Inferior parietal cortex (tissue), 1 donor: ENCODE data around the gene SEMA4D.
A peak's percentile ranks its signal among the peaks of the same experiment; 100 is the strongest.

Experiments
- DNase-seq: peaks from one replicate; pipeline ENCODE4 v3.0.0-alpha.2; 2016; ENCODE audit errors: extremely low spot score

Gene SEMA4D, protein sequence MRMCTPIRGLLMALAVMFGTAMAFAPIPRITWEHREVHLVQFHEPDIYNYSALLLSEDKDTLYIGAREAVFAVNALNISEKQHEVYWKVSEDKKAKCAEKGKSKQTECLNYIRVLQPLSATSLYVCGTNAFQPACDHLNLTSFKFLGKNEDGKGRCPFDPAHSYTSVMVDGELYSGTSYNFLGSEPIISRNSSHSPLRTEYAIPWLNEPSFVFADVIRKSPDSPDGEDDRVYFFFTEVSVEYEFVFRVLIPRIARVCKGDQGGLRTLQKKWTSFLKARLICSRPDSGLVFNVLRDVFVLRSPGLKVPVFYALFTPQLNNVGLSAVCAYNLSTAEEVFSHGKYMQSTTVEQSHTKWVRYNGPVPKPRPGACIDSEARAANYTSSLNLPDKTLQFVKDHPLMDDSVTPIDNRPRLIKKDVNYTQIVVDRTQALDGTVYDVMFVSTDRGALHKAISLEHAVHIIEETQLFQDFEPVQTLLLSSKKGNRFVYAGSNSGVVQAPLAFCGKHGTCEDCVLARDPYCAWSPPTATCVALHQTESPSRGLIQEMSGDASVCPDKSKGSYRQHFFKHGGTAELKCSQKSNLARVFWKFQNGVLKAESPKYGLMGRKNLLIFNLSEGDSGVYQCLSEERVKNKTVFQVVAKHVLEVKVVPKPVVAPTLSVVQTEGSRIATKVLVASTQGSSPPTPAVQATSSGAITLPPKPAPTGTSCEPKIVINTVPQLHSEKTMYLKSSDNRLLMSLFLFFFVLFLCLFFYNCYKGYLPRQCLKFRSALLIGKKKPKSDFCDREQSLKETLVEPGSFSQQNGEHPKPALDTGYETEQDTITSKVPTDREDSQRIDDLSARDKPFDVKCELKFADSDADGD

DNA sequence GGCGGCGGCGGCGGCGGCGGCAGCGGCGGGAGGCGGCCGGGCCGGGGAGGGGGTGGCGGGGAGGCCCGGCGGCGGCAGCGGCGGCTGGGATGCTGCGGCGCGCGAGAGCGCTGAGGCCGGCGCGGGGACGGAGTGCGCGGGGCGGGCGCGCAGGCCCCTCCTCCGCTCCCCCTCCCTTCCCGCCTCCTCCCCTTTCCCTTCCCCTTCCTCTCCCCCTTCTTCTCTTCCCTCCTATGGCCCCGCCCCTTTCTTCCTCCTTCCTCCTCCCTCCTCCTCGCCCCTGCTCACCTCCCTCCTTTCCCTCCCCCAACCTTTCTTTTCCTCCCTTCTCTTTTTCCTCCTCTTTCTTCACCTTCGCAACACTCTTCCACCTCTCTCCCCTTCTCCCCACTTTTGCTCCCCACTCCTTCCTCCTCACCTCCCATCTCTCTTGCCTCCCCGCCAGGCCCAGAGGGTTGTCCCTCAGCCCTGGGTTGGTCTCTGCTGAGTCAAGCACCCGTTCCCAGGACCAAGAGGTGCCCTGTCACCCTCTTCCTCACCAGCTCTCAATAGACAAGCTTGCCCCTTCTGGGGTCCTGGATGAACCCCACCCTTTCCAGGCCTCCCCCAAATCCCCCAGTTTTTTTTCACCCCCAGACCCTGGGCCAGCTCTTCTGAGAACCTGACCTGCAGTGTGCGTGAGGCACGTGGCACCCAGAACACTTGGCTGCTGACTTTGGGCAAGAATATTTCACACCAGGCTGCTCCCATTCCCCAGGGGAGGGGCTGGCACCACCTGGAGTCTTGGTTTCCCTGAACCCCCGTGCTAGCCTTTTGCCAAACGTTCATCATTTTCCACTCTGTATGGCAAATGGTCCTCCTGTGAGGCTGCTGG lies at the start of gene SEMA4D:
Gene SEMA4D (minus strand): TSS at position 136 of the 874 bp plus-strand sequence. CDS start 92,657 bp downstream, outside the sequence.
- no peak for DNase-seq

DNA sequence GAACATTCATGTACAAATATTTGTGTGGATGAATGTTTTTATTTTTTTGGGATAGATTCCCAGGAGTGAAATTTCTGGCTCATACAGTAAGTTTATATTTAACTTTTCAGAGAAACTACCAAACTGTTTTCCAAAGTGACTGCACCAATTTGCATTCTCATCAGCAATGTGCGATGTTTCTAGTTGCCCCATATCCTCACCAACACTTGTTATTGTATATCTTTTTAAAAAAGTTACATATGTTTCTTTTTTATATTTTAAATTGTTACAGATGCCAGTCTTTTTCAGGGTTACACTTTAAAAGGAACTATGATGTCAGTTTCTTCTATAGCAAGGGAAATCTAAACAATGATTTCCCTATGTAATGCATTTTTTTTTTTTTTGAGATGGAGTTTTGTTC lies 49.1 kb upstream of the SEMA4D start:
- no peak for DNase-seq

DNA sequence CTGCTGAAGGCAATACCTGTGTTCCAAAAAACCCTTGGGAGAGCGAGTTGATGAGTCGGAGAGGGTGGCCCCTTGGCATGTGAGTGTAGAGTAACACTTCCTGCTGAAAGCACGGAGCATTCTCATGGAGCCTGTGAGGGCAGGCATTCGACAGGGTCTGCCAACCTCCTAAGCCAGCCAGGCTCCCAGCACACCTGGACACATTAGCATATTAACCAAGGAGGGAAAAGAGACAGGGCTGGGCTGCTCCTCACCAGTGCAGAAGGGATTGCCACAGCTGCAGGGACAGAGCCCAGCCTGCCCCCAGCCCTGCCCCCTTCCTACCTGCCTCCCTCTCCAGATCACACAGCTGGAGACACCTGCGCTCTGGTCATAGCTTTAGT lies 46.4 kb upstream of the SEMA4D start:
- no peak for DNase-seq

DNA sequence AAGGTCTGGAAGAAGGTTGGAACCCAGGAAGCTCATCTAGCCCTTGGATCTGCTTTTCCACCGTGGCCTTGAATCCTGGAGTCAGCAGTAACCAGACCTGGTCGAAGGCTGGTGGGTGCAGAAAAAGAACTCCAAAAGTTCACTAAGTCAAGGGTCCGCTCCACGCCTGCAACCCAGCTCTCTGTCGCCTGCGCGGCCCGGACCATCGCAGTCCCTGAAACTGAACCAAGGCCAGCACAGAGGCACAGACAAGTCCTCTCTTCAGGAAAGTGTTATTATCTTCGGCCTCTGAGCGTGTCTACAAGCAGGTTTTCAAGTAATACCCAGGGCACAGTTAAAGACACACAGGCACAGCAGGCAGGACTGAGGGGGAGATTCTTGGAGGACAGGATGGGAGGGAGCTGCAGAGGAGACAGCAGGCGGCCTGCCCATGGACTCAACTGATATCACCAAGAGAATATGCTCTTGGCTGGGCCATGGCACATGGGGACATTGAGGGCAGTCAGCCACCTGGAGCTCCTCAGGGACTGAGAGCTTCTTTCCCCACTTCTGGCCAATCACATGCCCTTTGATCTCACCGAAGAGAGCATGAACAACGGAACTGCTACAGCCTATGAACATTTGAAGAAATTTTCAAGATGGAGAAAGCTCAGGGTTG lies 45.8 kb upstream of the SEMA4D start:
- DNase-seq, result no peak

DNA sequence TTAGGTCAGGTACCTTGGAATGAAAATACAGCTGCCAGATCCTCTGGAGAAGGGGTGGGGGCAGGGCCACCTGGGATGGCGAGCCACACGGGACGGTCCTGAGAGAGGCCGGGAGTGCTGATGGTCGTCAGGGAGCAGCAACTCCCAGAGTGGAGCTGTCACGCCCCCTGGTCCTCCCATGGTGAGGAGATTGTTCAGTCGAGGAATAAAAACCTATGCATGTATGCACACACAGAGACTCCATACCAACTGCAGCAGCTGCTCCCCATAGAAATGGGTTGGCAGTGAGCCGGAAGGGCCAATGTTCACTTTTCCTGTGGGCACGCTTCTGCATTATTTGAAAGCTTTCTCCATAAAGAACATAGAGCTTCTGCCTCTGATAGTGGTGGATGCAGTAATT lies 45.2 kb upstream of the SEMA4D start:
- peak; percentile 45 for DNase-seq

DNA sequence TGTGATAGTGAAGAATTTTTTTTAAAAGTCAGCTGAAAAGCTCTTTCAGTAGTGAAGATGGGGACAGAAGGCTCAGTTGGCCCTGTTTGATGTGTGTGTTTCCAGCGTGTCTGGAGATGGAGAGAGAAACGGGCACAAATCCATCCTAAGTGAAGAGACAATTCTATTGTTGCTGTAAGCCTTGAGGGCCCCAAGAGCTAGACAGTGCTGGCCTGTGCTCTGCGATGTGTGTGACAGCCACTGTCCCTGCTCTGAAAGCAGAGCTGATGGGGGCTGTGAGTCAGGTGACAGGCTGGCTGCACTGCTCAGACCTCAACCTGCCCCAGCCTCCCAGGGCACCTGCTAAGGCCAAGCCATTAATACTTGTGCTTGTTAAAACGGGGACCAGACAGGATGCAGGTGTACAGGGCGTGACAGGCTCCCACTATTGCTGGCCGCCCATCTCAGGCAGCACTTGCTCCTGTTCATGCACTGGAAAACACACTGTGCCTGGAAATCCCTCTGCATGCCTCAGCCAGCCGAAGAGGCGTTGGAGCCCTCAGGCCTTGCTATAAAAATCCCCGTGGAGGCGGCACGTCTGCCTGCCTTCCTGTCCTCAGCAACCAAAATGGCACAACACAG lies 44.6 kb upstream of the SEMA4D start:
- peak; percentile 79 for DNase-seq

DNA sequence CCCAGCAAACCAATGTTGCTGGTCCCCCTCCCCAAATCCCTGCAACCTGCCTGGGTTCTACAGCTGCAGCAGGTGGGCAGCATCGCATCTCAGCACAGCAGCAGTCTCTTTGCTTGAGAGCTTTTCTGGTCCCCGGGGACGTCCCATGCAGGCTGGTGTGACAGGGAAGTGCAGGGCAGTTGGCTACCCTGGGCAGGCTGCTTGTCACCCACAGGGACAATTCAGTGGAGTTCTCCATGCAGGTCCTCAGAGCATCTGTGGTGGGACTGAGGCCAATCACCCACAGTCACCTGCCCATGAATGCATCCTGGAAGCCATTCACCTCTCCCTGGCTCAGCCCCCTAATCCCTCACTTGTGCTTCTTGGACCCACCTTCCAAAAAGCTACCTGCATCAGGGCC lies 43.9 kb upstream of the SEMA4D start:
- no peak for DNase-seq

DNA sequence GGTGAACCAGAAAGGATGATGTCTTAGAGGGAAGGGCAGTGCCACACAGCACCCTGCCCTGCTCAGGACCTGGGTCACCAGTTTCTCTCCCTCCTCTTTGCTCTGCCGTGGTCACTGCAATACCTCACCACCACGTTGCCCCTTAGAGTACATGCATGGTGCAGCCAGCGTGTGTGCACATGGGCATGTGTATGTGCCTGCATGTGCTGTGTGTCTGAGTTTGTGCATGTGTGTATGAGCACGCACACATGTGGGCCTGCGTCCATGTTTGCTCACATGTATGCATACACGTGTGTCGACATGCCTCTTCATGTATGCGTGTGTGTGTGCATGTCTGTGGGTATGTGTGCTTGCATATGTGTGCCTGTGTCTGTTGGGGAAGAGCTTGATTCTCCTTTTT lies 41.5 kb upstream of the SEMA4D start:
- DNase-seq, result no peak

DNA sequence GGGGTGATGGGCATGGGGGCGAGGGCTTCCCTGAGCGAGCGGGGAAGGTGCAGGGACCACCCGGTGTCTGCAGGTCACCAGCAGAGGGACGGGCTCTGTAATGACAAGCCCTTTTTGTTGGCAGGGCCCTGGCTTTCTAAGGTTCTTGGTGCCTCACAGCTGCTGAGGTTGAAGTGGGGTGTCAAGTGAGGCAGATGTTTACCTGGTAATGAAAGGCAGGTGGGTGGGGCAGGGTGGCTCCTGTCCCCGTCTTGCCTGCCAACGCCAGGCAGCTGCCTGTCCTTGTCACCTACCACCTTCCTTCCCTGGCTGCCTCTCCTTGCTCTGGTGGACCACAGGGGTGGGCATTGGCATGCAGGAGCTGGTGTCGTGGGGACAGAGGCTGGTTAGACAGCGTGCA lies 41.0 kb upstream of the SEMA4D start:
- DNase-seq, result no peak

DNA sequence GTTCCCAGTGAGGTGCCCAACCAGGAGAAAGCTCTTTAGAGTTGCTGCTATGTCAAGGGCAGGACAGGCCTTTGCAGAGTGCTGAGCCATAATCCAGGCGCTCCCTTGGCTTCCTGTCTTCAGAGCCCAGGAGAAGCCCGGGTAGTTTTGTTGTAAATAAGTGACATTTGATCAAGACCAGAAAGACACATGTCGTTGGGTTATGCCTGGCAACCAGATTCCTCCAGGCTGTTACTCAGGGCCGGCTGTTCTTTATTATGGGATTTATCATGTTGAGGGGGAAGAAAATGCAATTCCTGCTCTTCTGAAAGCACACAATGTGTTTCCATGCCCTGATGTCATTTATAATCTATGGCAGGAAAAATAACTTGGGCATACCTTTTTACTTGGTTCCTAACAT lies 39.3 kb upstream of the SEMA4D start:
- DNase-seq, result no peak

DNA sequence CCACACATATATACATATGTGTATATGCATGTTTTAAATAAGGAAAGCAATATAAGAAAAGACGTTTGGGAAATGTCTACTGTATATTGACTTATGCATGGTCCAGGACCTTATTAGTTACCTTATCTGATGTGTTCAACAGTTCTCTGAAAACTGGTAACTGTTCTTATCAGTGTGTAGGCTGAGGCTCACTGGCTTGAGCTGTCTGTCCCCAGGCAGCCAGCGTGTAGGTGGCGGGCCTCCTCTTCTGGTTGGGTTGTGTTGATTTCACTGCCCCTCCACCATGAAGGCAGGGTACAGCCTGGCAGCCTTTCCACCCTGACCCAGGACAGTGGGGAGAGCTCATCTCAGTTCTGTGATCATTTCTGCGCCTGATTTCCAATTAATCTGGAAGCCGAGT lies 38.7 kb upstream of the SEMA4D start:
- no peak for DNase-seq

DNA sequence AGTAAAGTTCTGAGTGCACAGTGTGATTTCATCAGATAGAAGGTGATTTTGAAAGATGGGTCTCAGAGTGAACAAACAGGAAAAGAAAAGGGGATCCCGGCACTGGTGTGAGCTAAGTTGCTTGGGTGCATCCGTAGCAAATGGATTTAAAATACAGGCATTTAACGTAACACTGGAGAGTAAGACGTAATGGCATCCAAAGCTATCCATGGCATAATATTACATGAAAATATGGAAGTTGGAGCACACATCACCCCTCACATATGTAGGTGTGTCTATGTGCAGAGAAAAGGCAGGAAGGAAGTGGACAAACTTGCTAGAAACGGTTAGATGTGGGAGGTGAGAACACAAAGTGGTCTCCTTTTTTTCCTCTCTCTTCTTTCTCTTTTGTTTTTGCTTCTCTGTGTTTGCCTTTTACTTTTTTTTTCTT lies 38.2 kb upstream of the SEMA4D start:
- DNase-seq, result no peak

DNA sequence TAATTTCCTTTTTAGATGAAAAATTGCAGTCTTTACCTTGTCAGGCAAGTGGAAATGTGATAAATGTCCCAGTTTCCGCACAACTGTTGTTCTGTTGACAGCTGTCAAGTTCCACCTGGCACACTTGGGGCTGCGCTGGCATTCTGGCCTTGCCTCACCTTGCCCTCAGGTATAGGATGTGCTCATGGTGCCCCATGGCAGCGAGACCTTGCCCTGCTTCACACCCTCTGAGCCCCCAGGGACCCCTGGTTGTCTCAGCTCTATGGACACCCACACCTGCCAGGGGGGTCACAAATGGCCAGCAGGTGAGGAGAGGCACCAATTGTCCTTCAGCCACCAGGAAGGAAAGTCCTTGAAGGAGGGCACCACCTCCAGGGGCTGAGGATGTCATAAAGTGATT lies 37.5 kb upstream of the SEMA4D start:
- no peak for DNase-seq

DNA sequence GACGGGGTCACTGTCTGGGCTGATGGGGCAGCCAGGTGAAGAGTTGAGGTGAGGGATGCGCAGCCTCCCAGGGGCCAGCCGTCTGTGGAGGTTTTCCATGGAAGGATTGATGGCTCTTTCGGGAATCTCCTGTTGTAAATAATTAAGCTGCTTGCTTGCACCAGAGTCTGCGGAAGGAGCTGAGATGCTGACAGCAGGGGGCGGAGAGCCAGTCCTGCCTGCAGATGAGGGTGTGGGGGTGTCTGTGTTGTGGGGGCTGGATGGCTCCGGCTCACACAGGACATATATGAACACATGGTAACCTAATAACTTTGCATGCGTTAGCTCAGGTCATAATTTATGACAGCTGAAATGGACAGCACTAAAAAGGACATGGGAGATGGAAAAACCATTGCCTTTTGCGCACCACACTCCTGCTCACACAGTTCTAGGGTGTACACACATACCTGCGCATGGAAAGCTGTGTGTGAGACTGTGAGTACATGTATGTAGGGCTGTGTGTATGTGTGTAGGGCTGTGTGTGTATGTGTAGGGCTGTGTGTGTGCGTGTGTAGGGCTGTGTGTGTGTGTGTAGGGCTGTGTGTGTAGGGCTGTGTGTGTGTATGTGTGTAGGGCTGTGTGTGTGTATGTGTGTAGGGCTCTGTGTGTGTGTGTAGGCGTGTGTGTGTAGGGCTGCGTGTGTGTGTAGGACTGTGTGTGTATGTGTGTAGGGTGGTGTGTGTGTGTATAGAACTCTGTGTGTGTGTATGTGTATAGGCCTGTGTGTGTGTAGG lies 36.8 kb upstream of the SEMA4D start:
- no peak for DNase-seq

DNA sequence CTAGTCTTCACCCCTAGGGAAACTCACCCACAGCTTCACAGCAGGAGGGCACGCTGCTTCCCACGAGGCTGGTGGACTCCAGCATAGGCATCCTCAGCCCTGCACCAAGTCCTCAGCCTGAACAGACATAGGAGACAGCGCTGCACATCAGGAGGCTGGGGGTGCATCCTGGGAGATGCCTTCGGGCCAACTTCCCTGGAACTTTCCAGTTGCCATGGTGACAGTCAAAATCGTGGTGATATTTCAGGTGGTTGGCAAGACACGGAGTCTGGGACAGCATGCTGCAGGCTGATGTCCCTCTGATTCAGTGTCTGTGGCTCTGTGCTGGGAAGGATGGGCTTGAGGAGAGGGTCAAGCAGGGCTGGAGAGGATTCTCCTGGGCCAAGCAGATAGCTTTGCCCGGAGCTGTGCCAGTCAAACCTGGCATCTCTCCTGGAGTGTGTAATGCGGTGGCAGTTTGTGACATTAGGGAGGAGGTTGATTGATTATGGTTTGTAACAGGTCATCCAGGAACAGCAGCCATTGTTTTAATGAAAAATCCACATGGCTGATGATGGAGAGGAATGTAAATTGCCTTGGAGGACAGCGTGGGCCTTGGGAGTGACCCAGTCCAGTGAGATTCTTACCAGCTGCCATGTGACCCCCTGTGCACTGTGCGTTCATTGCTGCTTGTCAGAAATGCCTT lies 35.6 kb upstream of the SEMA4D start:
- DNase-seq, result peak; percentile 73

DNA sequence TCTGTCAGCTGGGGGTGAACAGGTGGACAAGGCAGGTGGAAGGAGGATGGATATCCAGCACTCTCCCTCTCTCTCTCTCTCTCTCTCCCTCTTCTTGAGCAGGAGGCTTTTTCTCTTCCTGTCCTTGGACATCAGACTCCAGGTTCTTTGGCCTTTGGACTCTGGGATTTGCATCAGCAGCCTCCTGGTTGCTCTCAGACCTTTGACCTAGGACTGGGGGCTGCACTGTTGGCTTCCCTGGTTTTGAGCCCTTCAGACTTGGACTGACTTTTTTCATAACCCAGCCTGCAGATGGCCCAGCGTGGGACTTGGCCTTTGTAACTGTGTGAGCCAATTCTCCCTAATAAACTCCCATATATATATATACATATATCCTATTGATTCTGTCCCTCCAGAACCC lies 35.0 kb upstream of the SEMA4D start:
- DNase-seq, result no peak

DNA sequence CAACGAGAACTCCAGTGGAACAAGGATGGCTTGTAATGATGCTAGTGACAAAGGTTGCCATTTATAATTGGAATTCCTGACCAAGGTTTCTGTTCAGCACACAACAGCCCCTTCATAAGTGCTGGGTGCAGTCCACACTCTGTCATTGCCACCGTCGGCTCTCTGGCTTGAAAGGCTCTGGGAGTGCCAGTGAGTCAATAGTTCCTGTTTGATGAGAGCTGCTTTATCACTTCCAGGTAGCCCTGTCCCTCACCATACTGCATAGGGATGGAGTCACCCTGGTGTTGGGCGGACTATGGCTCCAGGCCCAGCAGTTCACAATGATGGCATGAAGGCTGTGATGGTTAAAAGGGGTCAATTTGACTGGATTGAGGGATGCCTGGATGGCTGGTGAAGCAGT lies 34.6 kb upstream of the SEMA4D start:
- no peak for DNase-seq

DNA sequence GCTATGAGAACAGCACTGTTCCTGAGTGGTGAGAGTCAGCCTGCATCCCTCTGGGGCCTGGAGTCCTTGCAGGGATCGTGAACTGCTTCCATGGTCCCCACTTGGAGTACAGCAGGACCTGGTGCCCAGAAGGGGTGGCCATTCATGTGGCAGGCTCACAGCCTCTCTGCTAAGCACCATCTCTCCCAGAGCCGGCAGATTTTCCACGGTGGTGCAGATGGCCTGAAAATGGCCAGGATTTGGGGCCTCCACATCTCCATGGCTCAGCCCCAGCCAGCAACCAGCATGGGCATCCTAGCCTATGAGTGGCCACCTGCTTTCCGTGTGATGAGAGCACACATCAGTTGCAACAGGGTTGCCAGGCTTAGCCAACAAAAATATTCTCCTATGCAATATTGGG lies 33.9 kb upstream of the SEMA4D start:
- DNase-seq, result no peak

DNA sequence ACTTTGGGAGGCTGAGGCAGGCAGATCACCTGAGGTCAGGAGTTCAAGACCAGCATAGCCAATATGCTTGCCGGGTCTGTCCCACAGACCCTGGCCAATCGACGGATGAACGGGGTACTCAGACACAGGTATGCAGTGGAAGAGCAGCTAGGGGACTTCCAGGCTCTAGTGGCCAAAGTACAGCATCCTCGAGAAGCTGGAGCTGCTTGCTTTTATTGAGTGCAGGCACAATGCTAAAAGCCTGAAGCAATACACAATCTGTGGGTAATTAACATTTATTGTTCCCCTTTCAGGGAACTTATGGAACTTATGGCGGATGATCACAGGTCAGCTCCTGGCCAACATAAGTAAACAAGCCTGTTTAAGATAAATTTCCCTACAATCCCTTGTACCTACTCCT lies 32.8 kb upstream of the SEMA4D start:
- no peak for DNase-seq
